Stimulated activated naive CD8-positive, alpha-beta T cell treated with anti-CD3 and anti-CD28 coated beads, Interleukin-15, amount 100 ng/mL, for 72 hours (primary cell): Measurements from ENCODE around the gene HMGA1.
A peak's percentile ranks its signal among the peaks of the same experiment; 100 is the strongest.

Source experiments
- ATAC-seq: fragments of 150-1000 bp; cut with Tn5 transposase; 2 replicates; pipeline ENCODE4 v1.10.0; 2021; ENCODE audit warnings: mild to moderate bottlenecking, moderate library complexity
- DNase-seq, 2 donors: peaks; one replicate each; pipeline ENCODE4 v3.0.0; 2021 to 2022
- H3K27ac Mint-ChIP-seq, 2 donors: one replicate each; pipeline ENCODE4 v1.8.0; 2022; ENCODE audit warnings: mild to moderate bottlenecking in 2 of 2, mixed read lengths in 2 of 2, moderate library complexity in 2 of 2
- H3K27me3 Mint-ChIP-seq: one replicate; pipeline ENCODE4 v1.8.0; 2022; ENCODE audit warnings: mixed read lengths
- H3K4me1 Mint-ChIP-seq: one replicate; pipeline ENCODE4 v1.8.0; 2022; ENCODE audit warnings: mild to moderate bottlenecking, mixed read lengths
- H3K4me3 Mint-ChIP-seq, 2 donors: one replicate each; pipeline ENCODE4 v1.8.0; 2022; ENCODE audit warnings: mild to moderate bottlenecking in 2 of 2, mixed read lengths in 2 of 2, moderate library complexity in 1 of 2
- H3K9me3 Mint-ChIP-seq, 2 donors: one replicate each; pipeline ENCODE4 v1.8.0; 2022; ENCODE audit warnings: mixed read lengths in 2 of 2

Gene HMGA1

DNA sequence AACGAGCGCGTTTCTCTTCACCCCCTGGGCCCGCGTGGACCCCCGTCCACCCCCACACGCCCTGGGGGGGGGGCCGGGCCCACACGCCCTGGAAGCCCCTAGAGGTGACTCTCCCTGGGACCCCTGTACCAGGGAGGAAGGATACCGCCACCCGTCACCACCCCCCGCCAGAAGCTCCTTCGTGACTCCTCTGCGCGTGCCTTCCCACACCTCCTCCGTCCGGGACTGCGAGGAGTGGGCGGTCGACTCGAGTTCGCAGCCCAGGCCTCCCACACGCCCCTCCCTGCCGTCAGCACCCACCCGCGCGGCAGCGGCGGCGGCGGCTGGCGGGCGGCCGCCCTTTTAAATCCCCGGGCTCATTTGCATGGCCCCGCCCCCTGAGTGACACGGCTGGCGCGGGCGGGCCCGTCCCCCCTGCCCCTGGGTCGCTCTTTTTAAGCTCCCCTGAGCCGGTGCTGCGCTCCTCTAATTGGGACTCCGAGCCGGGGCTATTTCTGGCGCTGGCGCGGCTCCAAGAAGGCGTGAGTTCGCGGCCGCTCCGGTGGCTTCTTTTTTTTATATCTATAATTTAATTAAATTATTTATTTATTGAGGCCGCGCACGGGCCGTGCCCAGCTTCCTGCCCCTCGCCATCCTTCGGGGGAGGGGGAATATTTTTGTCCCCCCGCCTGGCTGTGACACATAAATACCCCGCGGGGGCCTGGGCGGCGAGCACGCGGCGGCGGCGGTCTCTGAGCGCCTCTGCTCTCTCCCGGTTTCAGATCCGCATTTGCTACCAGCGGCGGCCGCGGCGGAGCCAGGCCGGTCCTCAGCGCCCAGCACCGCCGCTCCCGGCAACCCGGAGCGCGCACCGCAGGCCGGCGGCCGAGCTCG is at the start of gene HMGA1:
TSS of gene HMGA1 (plus strand) at position 431 of the 873 bp plus-strand sequence. CDS start 3,908 bp downstream, outside the sequence.
- H3K4me1 Mint-ChIP-seq, result peaks cover 55% of the 10 kb centered on the region
- ATAC-seq, result peak; percentile 76
- peak within 1 kb of the TSS; percentile 96 to 98 for H3K27ac Mint-ChIP-seq
- H3K4me3 Mint-ChIP-seq, result peak within 1 kb of the TSS; percentile 93 to 95
- H3K9me3 Mint-ChIP-seq, result no peaks in the 10 kb centered on the region
- no peaks in the 10 kb centered on the region for H3K27me3 Mint-ChIP-seq
- peak; percentile 83 to 88 for DNase-seq

- no peaks in the 10 kb centered on the region for H3K9me3 Mint-ChIP-seq
- H3K27ac Mint-ChIP-seq, result peak overlapping the region in 1 of 2 donors; percentile 37
- DNase-seq (peak in 1 of 2 donors; percentile 37), ATAC-seq (peak; percentile 71)
- H3K4me1 Mint-ChIP-seq, result peaks cover 12% of the 10 kb centered on the region
- no peak overlapping the region for H3K4me3 Mint-ChIP-seq
- H3K27me3 Mint-ChIP-seq, result no peaks in the 10 kb centered on the region
Measured at GRCh38 chr6:34189806-34190503, 46.7 kb upstream of the HMGA1 start.

DNA sequence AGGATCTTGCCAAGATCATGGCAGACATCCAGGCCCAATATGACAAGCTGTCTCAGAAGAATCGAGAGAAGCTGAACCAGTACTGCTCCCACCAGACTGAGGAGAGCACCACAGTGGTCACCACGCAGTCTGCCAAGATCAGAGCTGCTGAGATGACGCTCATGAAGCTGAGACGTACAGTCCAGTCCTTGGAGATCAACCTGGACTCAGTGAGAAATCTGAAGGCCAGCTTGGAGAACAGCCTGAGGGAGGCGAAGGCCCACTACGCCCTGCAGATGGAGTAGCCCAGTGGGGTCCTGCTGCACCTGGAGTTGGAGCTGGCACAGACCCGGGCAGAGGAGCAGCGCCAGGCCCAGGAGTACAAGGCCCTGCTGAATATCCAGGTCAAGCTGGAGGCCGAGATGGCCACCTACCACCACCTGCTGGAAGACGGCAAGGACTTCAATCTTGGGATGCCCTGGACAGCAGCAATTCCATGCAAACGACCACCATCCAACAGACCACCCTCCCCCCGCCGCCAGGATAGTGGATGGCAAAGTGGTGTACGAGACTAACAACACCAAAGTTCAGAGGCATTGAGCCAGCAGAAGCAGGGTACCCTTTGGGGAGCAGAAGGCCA is 46.1 kb upstream of the HMGA1 start:
- Mint-ChIP-seq H3K27ac (no peak overlapping the region), H3K4me3 (no peak overlapping the region), H3K4me1 (peaks cover 12% of the 10 kb centered on the region), H3K27me3 (no peaks in the 10 kb centered on the region), H3K9me3 (no peaks in the 10 kb centered on the region)
- ATAC-seq (peak; percentile 18), DNase-seq (no peak)

- H3K9me3 Mint-ChIP-seq, result no peaks in the 10 kb centered on the region
- DNase-seq (no peak), ATAC-seq (no peak)
- H3K27ac Mint-ChIP-seq, result peak overlapping the region in 1 of 2 donors; percentile 27
- H3K4me3 Mint-ChIP-seq, result no peak overlapping the region
- H3K4me1 Mint-ChIP-seq, result peaks cover 18% of the 10 kb centered on the region
- H3K27me3 Mint-ChIP-seq, result no peaks in the 10 kb centered on the region
Measured at GRCh38 chr6:34194772-34195171, 41.9 kb upstream of the HMGA1 start.

- Mint-ChIP-seq H3K4me1 (peaks cover 17% of the 10 kb centered on the region), H3K9me3 (no peaks in the 10 kb centered on the region), H3K27ac (no peak overlapping the region), H3K4me3 (no peak overlapping the region), H3K27me3 (no peaks in the 10 kb centered on the region)
- no peak for DNase-seq
- ATAC-seq, result no peak
Measured at GRCh38 chr6:34195726-34196115, 41.0 kb upstream of the HMGA1 start.

- DNase-seq, result peak; percentile 85 to 89
- peaks cover 18% of the 10 kb centered on the region for H3K4me1 Mint-ChIP-seq
- H3K27ac Mint-ChIP-seq, result peak overlapping the region; percentile 81 to 92
- peak; percentile 98 for ATAC-seq
- peak overlapping the region; percentile 84 to 95 for H3K4me3 Mint-ChIP-seq
- no peaks in the 10 kb centered on the region for H3K9me3 Mint-ChIP-seq
- no peaks in the 10 kb centered on the region for H3K27me3 Mint-ChIP-seq
Measured at GRCh38 chr6:34196116-34196832, 40.4 kb upstream of the HMGA1 start.

DNA sequence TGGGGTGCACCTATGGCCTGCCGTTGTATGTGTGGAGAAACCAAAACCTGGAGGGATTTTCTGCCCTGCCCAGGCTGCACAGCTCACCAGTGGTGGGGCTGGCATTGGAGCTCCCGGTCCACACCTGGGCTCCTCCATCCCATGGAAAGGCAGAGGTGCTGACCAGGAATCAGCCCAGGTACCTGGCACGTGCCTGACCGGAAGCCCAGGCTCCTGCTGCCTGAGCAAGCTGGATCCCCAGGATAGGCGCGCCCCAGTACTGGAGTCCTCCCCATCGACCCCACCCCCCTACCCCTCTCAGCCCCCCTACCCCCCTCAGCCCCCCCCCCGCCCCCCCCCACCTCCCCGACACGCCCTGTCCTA is 39.9 kb upstream of the HMGA1 start:
- no peaks in the 10 kb centered on the region for H3K9me3 Mint-ChIP-seq
- DNase-seq (no peak), ATAC-seq (peak; percentile 11)
- no peaks in the 10 kb centered on the region for H3K27me3 Mint-ChIP-seq
- peaks cover 18% of the 10 kb centered on the region for H3K4me1 Mint-ChIP-seq
- peak overlapping the region; percentile 84 to 95 for H3K4me3 Mint-ChIP-seq
- peak overlapping the region in 1 of 2 donors; percentile 81 for H3K27ac Mint-ChIP-seq

- Mint-ChIP-seq H3K4me3 (no peak overlapping the region), H3K9me3 (no peaks in the 10 kb centered on the region), H3K27me3 (no peaks in the 10 kb centered on the region), H3K4me1 (peaks cover 19% of the 10 kb centered on the region), H3K27ac (no peak overlapping the region)
- ATAC-seq (no peak), DNase-seq (no peak)
Measured at GRCh38 chr6:34200340-34200971, 36.2 kb upstream of the HMGA1 start.

DNA sequence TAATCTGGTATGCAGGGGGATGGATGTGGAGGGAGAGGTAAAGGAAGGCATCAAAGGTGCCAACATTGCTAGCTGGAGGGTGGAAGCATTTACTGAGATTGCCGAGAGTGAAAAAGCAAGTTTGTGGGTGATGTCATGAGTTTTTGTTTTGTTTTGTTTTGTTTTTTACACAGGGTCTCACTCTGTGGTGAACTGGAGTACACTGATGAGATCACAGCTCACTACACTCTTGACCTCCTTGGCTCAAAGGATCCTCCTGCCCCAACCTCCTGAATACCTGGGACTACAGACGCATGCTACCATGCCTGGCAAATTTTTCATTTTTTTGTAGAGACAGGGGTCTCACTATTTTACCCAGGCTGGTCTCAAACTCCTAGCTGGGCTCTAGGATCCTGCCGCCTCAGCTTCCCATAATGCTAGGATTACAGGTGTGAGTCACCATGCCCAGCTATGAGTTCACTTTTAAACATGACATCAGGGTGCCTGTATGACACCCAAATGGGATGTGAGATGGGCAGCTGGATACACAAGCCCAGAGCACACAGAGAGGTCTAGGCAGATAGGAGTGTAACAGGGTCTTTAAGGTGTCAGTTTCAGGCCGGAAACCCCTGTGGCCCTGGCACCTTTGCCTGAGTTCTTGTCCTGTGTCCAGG is 35.1 kb upstream of the HMGA1 start:
- no peak for DNase-seq
- peaks cover 22% of the 10 kb centered on the region for H3K4me1 Mint-ChIP-seq
- no peak overlapping the region for H3K27ac Mint-ChIP-seq
- no peak overlapping the region for H3K4me3 Mint-ChIP-seq
- H3K27me3 Mint-ChIP-seq, result no peaks in the 10 kb centered on the region
- ATAC-seq, result no peak
- H3K9me3 Mint-ChIP-seq, result no peaks in the 10 kb centered on the region

DNA sequence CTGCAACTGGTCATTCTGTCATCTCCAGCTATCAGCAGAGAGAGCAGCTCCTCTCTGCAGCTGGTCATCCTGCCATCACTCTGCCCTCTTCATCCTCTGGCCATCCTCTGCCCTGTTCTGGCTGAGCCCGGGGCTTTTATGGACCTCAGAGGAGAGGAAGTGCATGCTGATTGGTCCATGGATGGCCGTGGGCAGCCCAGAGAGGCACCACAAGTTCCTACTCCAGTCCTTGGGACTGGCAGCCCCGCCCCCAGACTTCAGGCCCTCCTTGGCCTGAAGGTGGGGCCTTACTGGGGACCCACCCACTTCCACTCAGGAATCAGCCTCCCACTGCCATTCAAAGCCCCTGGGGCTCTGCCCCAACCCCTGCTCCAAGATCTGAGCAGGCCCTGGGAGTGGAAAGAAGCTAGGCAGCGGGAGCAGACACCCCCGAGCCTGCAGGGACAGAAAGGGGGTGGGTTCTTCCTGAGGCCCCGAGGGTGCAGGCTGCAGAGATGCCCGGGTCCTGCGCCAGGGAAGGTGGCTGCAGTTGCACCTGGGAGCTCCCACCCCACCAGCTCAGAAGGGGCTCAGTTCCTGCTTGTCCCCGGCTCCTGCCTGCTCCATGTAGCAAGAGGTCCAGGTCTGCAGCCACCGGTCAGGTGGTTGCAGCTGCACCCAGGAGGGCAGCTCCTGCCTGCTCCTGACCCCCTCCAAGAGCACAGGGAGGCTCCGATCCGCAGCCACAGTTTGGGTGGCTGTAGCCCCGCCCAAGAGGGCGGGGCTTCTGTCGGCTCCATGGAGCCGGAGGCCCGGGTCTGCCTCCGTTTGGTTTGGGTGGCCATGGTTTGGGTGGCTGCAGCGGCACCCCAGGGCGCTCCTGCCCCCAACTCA is 34.1 kb upstream of the HMGA1 start:
- peaks cover 30% of the 10 kb centered on the region for H3K4me1 Mint-ChIP-seq
- DNase-seq, result no peak
- no peak overlapping the region for H3K27ac Mint-ChIP-seq
- H3K4me3 Mint-ChIP-seq, result no peak overlapping the region
- H3K27me3 Mint-ChIP-seq, result no peaks in the 10 kb centered on the region
- H3K9me3 Mint-ChIP-seq, result no peaks in the 10 kb centered on the region
- ATAC-seq, result no peak

GRCh38 chr6:34204693-34205092 is 32.0 kb upstream of the HMGA1 start:
- ATAC-seq (no peak), DNase-seq (no peak)
- no peak overlapping the region for H3K4me3 Mint-ChIP-seq
- no peaks in the 10 kb centered on the region for H3K27me3 Mint-ChIP-seq
- no peak overlapping the region for H3K27ac Mint-ChIP-seq
- peaks cover 43% of the 10 kb centered on the region for H3K4me1 Mint-ChIP-seq
- H3K9me3 Mint-ChIP-seq, result no peaks in the 10 kb centered on the region

GRCh38 chr6:34205466-34205865 is 31.2 kb upstream of the HMGA1 start:
- Mint-ChIP-seq H3K9me3 (no peaks in the 10 kb centered on the region), H3K27me3 (no peaks in the 10 kb centered on the region), H3K27ac (no peak overlapping the region), H3K4me1 (peaks cover 38% of the 10 kb centered on the region), H3K4me3 (no peak overlapping the region)
- ATAC-seq, result no peak
- no peak for DNase-seq

GRCh38 chr6:34205916-34206315 is 30.8 kb upstream of the HMGA1 start:
- no peak overlapping the region for H3K4me3 Mint-ChIP-seq
- H3K27ac Mint-ChIP-seq, result peak overlapping the region in 1 of 2 donors; percentile 42
- no peak for ATAC-seq
- no peaks in the 10 kb centered on the region for H3K9me3 Mint-ChIP-seq
- H3K27me3 Mint-ChIP-seq, result no peaks in the 10 kb centered on the region
- peaks cover 34% of the 10 kb centered on the region for H3K4me1 Mint-ChIP-seq
- DNase-seq, result no peak

- ATAC-seq, result no peak
- H3K4me1 Mint-ChIP-seq, result peaks cover 34% of the 10 kb centered on the region
- no peak overlapping the region for H3K27ac Mint-ChIP-seq
- H3K9me3 Mint-ChIP-seq, result no peaks in the 10 kb centered on the region
- no peak for DNase-seq
- H3K27me3 Mint-ChIP-seq, result no peaks in the 10 kb centered on the region
- no peak overlapping the region for H3K4me3 Mint-ChIP-seq
Measured at GRCh38 chr6:34206726-34207125, 29.9 kb upstream of the HMGA1 start.
